ENCODE measurements around the gene TIAL1.
A peak's percentile ranks its signal among the peaks of the same experiment; 100 is the strongest.
"Not testable (repeated sequence)": the region's sequence is repeated elsewhere in the genome, so short reads cannot be mapped to it uniquely, and the experiment has no call there.

Gene TIAL1, protein sequence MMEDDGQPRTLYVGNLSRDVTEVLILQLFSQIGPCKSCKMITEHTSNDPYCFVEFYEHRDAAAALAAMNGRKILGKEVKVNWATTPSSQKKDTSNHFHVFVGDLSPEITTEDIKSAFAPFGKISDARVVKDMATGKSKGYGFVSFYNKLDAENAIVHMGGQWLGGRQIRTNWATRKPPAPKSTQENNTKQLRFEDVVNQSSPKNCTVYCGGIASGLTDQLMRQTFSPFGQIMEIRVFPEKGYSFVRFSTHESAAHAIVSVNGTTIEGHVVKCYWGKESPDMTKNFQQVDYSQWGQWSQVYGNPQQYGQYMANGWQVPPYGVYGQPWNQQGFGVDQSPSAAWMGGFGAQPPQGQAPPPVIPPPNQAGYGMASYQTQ

DNA sequence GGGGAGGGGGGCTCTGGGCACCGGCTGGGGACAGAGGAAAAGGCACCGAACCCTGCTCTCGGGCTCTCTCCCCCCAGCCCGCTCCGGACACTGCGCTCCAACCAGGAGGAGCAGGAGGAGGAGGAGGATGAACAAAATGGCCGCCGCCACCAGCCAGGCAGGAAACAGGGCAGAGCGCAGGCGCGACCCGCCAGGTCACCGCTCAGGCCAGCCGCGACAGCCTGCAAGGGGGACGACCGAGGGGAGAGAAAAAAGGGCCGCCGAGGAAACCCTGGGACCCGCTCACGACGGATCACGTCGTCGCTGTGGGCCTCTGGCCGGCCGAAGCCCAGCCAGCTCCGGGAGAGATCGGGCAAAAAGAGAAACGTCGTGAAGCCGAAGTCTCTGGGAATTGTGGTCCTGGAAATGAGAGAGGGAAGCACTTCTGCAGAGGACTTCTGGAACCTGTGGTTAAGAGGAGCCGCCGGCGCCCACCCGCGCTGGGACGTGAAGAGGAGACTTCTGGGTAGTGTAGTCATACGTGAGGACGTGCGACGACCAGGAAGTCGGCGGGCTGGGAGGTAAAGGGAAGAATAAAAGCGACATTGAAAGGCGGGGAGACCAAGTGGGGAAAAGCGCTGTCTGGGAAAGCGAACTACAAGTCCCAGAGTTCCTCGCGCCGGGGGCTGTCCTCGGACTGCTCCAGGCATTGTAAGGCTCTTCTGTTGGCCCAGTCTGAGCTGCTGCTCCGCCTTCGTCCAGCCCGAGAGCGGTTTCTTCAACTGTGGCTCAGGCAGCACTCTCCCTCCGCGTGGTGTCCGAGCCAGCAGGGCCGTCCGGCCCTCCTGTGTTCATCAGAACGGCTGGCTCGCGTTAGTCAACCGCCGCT, at the start of gene TIAL1:
Gene TIAL1, minus strand, starts transcription at position 428 of the 868 bp plus-strand sequence. CDS start 499 bp downstream, outside the sequence.
- intact Hi-C loops (cut with DNase I) = loop anchor here (5.0 to 10.0 kb wide), 2 partner anchors 56 to 128 kb away; partner anchors contain the start of genes BAG3 and INPP5F
- peak; percentile 96 to 100 (median 99) for DNase-seq

DNA sequence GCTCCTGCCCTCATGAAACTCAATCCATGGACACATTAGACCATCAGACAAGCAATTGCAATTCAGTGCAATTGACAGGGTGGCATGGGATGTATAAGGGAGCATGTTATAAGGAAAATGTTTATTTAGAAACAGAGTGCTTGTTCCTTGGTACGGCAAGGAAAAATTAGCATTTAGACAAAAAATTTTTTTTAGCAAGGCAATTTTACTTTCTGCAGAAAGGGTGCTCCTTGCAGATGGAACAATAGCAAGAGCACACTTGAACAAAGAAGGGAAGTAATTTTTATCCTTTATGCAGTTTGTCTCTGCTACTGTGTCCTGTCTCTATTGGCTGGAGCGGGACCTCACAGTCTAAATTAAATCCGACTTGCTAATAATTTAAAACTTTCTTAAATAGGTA, 48.2 kb upstream of the TIAL1 start:
- DNase-seq = no peak
- intact Hi-C loops (cut with DNase I) = no loop called here

DNA sequence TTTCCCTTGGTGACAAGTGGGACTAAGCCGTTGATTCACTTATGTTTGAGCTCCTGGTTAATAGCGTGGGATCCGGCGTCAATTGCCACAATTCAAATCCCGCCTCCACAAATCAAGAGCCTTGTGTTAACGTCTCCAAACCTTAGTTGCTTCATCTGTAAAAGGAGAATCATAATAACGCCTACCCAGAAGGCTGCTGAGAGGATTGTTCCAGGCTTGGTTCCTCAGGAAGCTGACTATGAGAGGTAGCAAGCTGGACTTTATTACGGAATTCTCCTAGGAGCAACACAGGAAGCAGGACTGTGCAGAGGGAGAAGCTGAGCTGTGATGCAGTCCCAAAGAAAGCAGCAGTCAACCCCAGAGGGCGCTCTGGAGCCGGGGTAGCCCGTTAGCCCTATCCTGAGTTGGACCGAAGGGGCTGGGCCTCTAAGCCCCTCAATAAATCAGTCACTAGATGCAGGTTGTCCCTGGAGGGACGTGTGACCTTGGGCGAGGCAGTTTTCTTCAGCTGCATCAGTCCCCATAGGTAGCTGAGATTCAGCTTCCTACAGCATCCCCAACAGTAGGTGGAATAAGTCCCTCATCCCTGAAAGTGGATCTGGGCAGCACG, 47.5 kb upstream of the TIAL1 start:
- peak in 29 of 42 donors; percentile 13 to 85 (median 50) for DNase-seq
- intact Hi-C loops (cut with DNase I) = no loop called here

DNA sequence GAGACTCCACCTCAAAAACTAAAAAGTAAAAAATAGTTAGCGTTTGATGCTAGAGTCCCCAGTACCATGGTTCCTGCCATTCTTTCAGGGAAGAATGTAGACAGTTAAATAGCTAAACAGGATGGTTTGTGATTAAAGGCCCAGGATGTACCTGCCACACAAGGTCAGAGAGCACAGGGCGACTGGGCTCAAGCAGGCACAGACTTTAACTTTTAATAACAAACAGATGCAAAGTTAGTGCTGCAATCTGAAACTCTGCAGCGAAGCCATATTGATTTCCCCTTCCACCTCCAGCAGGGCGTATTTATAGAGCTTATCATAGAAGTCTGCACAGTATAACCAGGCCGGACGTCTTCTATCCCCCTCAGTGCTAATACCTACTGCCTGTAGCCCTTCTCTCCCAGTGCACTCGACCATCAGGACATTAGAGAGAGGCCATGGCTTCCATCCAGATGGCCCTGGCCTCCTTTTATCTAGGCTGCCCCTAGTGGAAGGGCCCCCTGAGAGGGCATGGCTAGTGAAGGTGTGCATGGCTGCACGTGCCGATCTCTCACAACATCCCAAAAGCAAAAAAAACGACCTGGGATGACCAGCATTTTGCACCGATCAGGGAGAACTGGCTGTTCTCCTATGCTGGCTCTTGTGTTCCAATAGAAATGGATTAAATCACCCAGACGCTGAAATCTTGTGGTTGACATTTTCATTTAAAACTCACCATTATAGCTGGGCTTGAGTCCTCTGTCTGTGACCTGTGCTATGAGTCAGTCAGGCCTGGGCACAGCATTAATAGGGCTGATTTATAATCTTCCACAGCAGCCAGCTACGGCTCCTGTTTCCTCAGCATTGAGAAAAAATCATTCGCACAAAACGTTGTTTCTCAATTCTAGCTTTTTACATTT, 46.8 kb upstream of the TIAL1 start:
- DNase-seq = no peak
- intact Hi-C loops (cut with DNase I) = no loop called here

DNA sequence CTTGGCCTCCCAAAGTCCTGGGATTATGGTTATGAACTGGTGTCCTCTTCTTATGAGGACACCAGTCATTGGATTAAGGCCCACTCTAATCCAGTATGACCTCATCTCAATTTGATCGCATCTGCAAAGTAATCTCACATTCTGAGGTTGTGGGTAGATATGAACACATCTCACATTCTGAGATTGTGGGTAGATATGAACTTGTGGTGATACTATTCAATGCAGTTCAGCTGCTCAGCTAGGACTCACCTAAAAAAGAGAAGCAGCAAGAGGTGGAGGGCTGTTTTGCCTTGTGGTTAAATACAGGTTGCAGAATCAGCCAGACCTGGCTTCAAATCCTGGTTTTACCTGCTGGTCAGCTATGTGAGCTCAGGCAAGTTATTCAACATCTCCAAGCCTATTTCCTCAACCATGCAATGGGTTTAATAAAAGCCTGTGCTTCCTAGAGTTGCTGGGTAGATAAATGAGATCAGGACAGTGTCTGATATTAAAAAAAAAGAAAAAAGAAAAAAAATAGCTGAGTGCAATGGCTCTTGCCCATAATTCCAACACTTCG, 45.9 kb upstream of the TIAL1 start:
- intact Hi-C loops (cut with DNase I) = no loop called here
- no peak for DNase-seq

DNA sequence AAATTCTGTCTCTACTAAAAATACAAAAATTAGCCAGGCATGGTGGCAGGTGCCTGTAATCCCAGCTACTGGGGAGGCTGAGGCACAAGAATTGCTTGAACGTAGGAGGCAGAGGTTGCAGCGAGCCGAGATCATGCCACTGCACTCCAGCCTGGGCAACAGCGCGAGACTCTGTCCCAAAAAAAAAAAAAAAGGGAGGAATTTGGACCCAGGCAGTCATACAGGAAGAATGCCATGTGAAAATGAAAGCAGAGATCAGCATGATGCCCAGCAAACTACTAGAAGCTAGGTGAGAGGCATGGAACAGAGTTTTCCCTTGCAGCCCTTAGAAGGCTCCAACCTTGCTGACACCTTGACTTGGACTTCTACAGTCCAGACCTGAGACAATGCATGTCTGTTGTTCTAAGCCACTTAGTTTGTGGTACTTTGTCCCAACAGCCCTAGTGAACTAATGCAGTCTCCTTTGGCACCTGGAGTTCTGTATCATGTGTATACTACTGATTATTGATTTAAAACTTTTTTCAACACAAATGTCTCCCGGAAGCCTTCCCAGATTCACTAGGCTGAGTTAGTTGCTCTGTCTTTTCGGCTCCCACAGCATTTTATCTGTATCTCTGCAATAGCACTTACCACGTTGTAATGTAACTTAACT, 44.2 kb upstream of the TIAL1 start:
- intact Hi-C loops (cut with DNase I) = no loop called here
- no peak for DNase-seq

DNA sequence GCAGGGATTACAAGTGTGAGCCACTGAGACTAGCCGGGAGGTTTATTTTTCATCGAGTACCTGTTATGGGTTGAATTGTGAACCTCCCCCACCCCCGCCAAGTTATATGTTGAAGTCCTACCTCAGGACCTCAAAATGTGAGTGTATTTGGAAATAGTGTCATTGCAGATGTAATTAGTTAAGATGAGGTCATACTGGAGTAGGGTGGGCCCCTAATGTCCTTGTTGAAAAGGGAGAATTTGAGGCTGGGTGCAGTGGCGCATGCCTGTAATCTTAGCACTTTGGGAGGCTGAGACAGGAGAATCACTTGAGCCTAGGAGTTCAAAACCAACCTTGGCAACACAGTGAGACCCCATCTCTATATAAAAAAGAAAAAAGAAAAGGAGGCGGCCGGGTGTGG, 43.6 kb upstream of the TIAL1 start:
- intact Hi-C loops (cut with DNase I) = no loop called here
- no peak for DNase-seq

DNA sequence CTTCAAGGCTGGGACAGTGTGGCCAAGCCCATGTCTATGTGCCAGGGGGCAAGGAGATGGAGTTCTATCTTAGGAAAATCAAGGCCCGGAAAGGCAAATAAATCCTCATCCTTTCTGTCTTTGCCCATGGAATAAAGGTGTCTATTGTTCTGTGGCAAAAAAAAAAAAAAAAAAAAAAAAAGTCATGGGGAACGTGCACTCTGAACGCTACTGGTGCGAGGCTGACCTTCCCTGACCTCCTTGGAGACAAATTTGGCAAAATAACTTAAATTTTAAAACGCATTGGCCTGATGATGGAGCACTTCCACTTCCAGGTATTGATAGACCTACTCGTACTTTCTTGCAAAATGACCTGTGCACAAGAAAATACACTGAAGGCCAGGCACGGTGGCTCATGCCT, 42.2 kb upstream of the TIAL1 start:
- no peak for DNase-seq
- intact Hi-C loops (cut with DNase I) = no loop called here

DNA sequence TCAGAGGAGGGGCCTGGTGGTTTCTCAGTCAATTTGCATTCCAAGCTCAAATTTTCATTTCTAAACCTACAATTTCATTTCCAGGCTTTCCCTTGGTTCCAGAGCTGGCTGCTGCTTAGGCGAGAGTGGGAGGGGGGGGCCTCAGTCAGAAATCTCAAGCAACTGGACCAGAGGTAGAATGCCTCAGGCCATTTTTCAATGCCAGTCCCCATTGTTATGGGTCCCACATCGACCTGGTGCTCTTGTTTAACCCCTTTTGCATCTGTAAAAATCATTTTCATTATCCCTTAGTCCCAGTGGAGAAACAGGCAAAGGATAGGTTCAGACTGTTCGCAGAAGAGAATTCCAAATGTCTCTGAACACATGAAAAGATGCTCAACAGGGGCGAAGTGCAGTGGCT, 40.9 kb upstream of the TIAL1 start:
- no peak for DNase-seq
- intact Hi-C loops (cut with DNase I) = no loop called here

DNA sequence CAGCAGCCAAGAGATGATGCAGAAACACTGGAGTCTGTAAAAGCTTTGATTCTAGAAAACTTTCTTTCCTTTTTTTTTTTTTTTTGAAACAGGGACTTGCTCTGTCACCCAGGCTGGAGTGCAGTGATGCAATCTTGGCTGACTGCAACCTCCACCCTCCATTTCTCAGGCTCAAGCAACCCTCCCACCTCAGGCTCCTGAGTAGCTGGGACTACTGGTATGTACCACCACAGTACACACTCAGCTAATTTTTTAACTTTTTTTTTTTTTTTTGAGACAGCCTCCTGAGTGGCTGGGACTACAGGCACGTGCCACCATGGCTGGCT, 37.4 kb upstream of the TIAL1 start:
- intact Hi-C loops (cut with DNase I) = no loop called here
- DNase-seq = peak in 14 of 42 donors; percentile 13 to 69 (median 28)

DNA sequence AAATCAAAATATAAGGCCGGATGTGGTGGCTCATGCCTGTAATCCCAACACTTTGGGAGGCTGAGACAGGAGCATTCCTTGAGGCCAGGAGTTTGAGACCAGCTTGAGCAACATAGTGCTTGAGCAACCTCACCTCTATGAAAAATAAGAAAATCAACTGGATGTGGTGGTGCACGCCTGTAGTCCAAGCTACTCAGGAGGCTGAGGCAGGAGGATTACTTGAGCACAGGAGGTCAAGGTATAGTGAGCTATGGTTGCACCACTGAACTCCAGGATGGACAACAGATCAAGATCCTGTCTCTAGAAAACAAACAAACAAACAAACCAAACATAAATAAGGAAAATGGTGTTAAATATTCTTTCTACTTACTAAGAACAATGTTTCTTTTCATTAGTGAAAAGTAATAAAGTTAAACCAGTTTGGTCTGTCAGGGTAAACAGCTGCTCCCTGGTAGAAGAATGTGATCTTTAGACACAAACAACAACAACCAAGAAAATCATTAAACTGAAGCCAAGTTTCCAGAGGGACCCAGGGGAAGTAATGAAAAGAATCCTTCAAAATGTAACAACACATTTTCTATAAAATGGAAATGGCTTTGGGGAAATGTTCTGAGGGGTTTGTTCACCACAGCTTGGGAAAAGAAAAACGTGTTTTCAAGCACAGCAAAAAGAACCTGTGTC, 36.9 kb upstream of the TIAL1 start:
- peak in 1 of 42 donors; percentile 39 for DNase-seq
- intact Hi-C loops (cut with DNase I) = no loop called here

DNA sequence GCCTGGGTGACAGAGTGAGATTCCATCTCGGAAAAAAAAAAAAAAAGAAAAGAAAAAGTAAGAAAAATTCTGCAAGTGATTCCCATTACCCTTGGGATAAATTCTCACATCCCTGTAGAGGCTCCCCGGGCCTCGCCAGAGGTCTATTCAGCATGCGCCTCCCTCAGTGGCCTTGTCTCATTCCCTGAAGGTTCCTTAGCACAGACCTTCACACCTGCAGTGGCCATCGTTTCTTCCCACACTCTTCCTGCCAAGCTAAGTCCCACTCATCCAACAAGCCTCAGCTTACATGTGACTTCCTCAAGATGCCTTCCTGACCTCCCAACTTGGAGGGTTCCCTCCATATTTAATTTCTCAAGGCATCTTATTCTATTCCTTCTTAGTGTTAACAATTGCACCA, 33.5 kb upstream of the TIAL1 start:
- intact Hi-C loops (cut with DNase I) = no loop called here
- no peak for DNase-seq

DNA sequence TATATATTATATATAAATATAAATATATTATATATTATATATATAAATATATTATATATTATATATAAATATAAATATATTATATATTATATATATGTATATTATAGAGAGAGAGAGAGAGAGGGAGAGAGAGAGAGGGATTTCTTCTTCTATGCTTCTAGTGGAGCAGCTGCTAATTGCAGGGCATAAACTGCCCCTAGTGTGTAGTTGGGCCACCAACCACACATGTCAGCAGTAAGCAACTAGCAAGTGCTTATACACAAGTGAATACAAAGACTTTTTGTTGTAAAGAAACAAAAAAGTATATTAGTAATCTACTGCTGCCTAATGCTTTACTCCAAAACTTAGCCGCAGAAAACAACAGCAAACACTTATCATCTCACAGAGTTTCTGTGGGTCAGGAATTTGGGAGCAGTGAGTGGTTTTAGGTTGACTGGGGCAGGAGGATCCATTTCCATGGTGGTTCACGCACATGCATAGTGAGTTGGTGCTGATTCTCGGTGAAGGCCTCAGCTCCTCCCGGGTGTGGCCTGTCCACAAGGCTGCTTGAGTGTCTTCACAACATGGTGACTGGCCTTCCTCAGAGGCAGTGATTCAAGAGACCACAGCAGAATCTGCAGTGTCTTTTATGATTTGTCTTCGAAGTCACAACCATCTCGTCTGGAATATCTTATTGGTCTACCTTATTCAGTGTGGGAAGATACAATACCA, 29.0 kb upstream of the TIAL1 start:
- intact Hi-C loops (cut with DNase I) = no loop called here

DNA sequence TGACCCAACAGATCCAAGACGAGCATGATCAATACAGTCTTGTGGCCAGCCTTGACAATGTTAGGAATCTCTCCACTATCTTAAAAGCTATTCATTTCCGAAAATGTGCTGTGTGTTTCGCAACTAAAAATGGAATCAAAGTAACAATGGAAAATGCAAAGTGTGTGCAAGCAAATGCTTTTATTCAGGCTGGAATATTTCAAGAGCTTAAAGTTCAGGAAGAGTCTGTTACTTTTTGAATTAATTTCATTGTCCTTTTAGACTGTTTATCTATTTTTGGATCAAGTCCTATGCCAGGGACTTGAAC, 24.3 kb upstream of the TIAL1 start:
- no peak for DNase-seq
- intact Hi-C loops (cut with DNase I) = no loop called here

More for the DNA sequence above, 29.0 kb upstream of the TIAL1 start:
- no peak for DNase-seq

DNA sequence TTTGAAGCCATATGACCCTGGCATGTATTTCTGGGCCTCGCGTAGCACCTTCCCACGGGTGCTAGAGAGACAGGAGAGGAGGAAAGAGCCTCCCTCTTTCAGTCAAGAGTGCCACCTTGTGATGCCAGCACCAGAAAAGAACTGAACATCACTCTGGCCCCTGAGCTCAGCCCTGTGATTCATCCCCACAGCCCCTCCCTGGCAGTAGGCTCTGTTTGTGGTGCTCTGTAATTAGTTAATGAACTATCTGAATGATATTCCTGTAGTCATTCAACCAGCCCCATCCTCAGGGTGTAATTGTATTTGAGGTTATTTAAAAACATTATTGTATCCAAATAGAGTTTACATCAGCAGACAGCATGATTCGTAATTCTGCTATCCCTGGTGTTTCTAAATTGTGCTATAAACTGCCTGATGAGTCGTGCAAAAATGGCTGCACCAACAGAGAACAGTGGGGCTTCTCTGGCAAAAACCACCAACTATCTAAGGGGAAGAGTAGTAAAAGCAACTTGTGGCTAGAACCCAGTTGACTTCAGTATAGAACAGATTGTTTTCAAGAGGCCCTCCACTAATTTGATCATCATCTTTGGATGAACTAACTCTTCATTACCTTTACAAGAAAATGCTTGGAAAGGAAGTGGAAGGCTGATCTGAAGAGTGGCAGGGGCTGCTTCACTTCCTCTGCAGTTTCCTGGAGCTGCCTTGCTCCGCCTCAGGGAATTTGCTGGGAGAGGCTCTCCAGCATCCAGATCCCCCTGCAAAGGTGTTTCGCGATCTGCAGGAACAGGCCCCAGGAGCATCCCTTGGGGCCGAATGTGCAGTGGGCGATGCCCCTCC, 23.7 kb upstream of the TIAL1 start:
- DNase-seq = peak in 16 of 42 donors; percentile 7 to 59 (median 34)

DNA sequence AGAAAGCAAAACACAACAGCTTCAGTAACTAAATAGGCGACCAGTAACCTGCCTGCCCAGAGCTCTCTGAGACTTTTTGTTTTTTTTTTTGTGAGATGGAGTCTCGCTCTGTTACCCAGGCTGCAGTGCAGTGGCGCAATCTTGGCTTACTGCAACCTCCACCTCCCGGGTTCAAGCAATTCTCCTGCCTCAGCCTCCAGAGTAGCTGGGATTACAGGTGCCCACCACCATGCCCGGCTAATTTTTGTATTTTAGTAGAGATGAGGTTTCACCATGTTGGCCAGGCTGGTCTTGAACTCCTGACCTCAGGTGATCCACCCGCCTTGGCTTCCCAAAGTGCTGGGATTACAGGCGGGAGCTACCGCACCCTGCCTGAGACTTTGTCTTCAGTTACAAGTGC, 23.0 kb upstream of the TIAL1 start:
- DNase-seq; intact Hi-C loops (cut with DNase I): not testable (repeated sequence)

More for the DNA sequence above, 23.7 kb upstream of the TIAL1 start:
- intact Hi-C loops (cut with DNase I) = no loop called here
